GM12878 (cell line): Measurements from ENCODE around the gene LSR. TPM values are rescaled to one million over a fixed set of nuclear protein-coding genes. Genes with fewer than 3 reads are reported as not detected.

Experiments
- BHLHE40 ChIP-seq, 2 experiments: fragments of 450-650 bp in 1 of 2; IDR thresholded peaks; 2 replicates each; pipeline ENCODE4 v1.6.1; 2011 to 2017; ENCODE audit warnings: low read depth in 2 of 2, borderline replicate concordance in 1 of 2, improper control_type of control experiment in 1 of 2, low read length in 1 of 2, mild to moderate bottlenecking in 1 of 2
- BMI1 ChIP-seq: fragments of 450-650 bp; IDR thresholded peaks from 2 replicates; pipeline ENCODE4 v1.6.1; 2016; ENCODE audit warnings: mild to moderate bottlenecking, moderate library complexity, borderline replicate concordance
- CEBPZ ChIP-seq: fragments of 150-350 bp; IDR thresholded peaks from 2 replicates; pipeline ENCODE4 v1.6.1; 2016; ENCODE audit warnings: low read depth, low read length
- EP300 ChIP-seq, 2 experiments: fragments of 150-350 bp in 1 of 2; IDR thresholded peaks; 2 replicates each; pipeline ENCODE4 v1.6.1; 2011 to 2012; ENCODE audit warnings: low read depth in 2 of 2, low read length in 2 of 2, borderline replicate concordance in 1 of 2, improper control_type of control experiment in 1 of 2, inconsistent platforms in 1 of 2; ENCODE audit not compliant: control insufficient read depth in 1 of 2
- MYB ChIP-seq: fragments of 150-350 bp; IDR thresholded peaks from 2 replicates; pipeline ENCODE4 v1.6.1; 2014; ENCODE audit warnings: mild to moderate bottlenecking, low read depth, low read length, borderline replicate concordance
- NFIC ChIP-seq: IDR thresholded peaks from 2 replicates; pipeline ENCODE4 v1.6.1; 2012; ENCODE audit warnings: low read depth, mild to moderate bottlenecking, inconsistent platforms, low read length, moderate library complexity
- NFYA ChIP-seq: IDR thresholded peaks from 2 replicates; pipeline ENCODE4 v1.6.1; 2011; ENCODE audit warnings: low read depth, mild to moderate bottlenecking, low read length, improper control_type of control experiment, borderline replicate concordance
- PBX3 ChIP-seq: IDR thresholded peaks from 2 replicates; pipeline ENCODE4 v1.6.1; 2011; ENCODE audit warnings: mild to moderate bottlenecking, low read depth, low read length, moderate library complexity; ENCODE audit not compliant: insufficient replicate concordance
- PML ChIP-seq: IDR thresholded peaks from 2 replicates; pipeline ENCODE4 v1.6.1; 2012; ENCODE audit warnings: low read length, inconsistent platforms
- POLR2AphosphoS2 ChIP-seq: IDR thresholded peaks from 2 replicates; pipeline ENCODE4 v1.6.1; 2011; ENCODE audit warnings: low read depth, mild to moderate bottlenecking, low read length, improper control_type of control experiment, moderate library complexity
- REST ChIP-seq: IDR thresholded peaks from 2 replicates; pipeline ENCODE4 v1.6.1; 2012; ENCODE audit warnings: mild to moderate bottlenecking, low read depth, low read length
- RFX5 ChIP-seq: IDR thresholded peaks from 2 replicates; pipeline ENCODE4 v1.6.1; 2011; ENCODE audit warnings: low read depth, low read length, improper control_type of control experiment
- RUNX3 ChIP-seq: IDR thresholded peaks from 2 replicates; pipeline ENCODE4 v1.6.1; 2012; ENCODE audit warnings: low read length, inconsistent platforms
- SMARCA5 ChIP-seq: fragments of 450-650 bp; IDR thresholded peaks from 2 replicates; pipeline ENCODE4 v1.6.1; 2017; ENCODE audit warnings: mild to moderate bottlenecking
- ZSCAN29 ChIP-seq: fragments of 450-650 bp; IDR thresholded peaks from 2 replicates; pipeline ENCODE4 v1.6.1; 2017; ENCODE audit warnings: mild to moderate bottlenecking, moderate library complexity
- polyA plus RNA-seq, 11 experiments: library from polyadenylated mRNA; depleted of rRNA in 4 of 11; unstranded in 6 of 11; stranded (reverse) in 5 of 11; fragments of >200 nt; fragmentation: Nextera tagmentation in 4 of 11; fragmentation: Illumina TruSeq in 1 of 11; extraction: Ambion mirVana in 4 of 11; extraction: Trizol in 1 of 11; gene quantifications; 1 replicate in 1 of 11; 2 replicates in 10 of 11; pipeline versions ENCODE4 v1.2.1 to v1.2.3, GENCODE V29; 2011 to 2016; ENCODE audit warnings: inconsistent platforms in 2 of 11, missing spikeins in 2 of 11, low read depth in 1 of 11
- total RNA-seq, 4 experiments: library from RNA; depleted of rRNA in 3 of 4; stranded (reverse); fragments of >200 nt in 3 of 4; fragmentation: Illumina TruSeq in 1 of 4; extraction: Trizol in 1 of 4; gene quantifications; 2 replicates each; pipeline versions ENCODE4 v1.2.1 to v1.2.3, GENCODE V29; 2013 to 2021
- TF ChIP-seq, protein P1 (sequence below): fragments of 450-650 bp; IDR thresholded peaks from 2 replicates; pipeline ENCODE4 v1.6.1; 2017; ENCODE audit warnings: mild to moderate bottlenecking, moderate library complexity

LSR gene
- total and polyA plus RNA-seq, 10 of the 15 experiments (the other 5 are each of a cell fraction or from before 2014, with no cell fraction given): 0.26 to 53.9 (median 26.3) TPM

GRCh38 chr19:35267818-35268535 is 19.2 kb downstream of the LSR start (continued):
- TF ChIP-seq ZSCAN29: no peak
- TF ChIP-seq NFYA: no peak
- no peak; the same call in 1 of the 2 replicates for TF ChIP-seq RUNX3
- TF ChIP-seq, protein P1, sequence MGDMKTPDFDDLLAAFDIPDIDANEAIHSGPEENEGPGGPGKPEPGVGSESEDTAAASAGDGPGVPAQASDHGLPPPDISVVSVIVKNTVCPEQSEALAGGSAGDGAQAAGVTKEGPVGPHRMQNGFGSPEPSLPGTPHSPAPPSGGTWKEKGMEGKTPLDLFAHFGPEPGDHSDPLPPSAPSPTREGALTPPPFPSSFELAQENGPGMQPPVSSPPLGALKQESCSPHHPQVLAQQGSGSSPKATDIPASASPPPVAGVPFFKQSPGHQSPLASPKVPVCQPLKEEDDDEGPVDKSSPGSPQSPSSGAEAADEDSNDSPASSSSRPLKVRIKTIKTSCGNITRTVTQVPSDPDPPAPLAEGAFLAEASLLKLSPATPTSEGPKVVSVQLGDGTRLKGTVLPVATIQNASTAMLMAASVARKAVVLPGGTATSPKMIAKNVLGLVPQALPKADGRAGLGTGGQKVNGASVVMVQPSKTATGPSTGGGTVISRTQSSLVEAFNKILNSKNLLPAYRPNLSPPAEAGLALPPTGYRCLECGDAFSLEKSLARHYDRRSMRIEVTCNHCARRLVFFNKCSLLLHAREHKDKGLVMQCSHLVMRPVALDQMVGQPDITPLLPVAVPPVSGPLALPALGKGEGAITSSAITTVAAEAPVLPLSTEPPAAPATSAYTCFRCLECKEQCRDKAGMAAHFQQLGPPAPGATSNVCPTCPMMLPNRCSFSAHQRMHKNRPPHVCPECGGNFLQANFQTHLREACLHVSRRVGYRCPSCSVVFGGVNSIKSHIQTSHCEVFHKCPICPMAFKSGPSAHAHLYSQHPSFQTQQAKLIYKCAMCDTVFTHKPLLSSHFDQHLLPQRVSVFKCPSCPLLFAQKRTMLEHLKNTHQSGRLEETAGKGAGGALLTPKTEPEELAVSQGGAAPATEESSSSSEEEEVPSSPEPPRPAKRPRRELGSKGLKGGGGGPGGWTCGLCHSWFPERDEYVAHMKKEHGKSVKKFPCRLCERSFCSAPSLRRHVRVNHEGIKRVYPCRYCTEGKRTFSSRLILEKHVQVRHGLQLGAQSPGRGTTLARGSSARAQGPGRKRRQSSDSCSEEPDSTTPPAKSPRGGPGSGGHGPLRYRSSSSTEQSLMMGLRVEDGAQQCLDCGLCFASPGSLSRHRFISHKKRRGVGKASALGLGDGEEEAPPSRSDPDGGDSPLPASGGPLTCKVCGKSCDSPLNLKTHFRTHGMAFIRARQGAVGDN: 0 out of 2 replicates have a peak, but pooled peaks have one; percentile 31
- TF ChIP-seq SMARCA5: no peak
- peak; percentile 13 to 82; a peak in 2 of 4 replicates for TF ChIP-seq BHLHE40 (IDR thresholded peaks at IDR 0.05; ENCODE audit: borderline replicate concordance in 1 of 2, low read depth in 2 of 2, low read length in 1 of 2)
- TF ChIP-seq MYB: no peak
- TF ChIP-seq RFX5: no peak
- TF ChIP-seq PBX3: no peak
- peak; percentile 84; the same call in 1 of the 2 replicates for TF ChIP-seq POLR2AphosphoS2
- TF ChIP-seq EP300 (IDR thresholded peaks at IDR 0.05; ENCODE audit: borderline replicate concordance in 1 of 2, control insufficient read depth in 1 of 2, low read depth in 2 of 2, low read length in 2 of 2): no peak
- TF ChIP-seq PML: 0 out of 2 replicates have a peak, but pooled peaks have one; percentile 69
- no peak for TF ChIP-seq REST
- no peak for TF ChIP-seq BMI1
- TF ChIP-seq NFIC: 0 out of 2 replicates have a peak, but pooled peaks have one; percentile 56
- no peak for TF ChIP-seq CEBPZ
